ENCODE results near the gene GEMIN8. TPM values are rescaled to one million over a fixed set of nuclear protein-coding genes. Genes with fewer than 3 reads are reported as not detected.

Gene GEMIN8
- total and polyA plus RNA-seq, 2 donors: 15.0 to 15.9 TPM

GRCh38 chrX:14003028-14003427, 26.7 kb downstream of the GEMIN8 start:
- 85% methylated on average over 4 of the region's 4 CpGs for WGBS
- no peaks in the 10 kb centered on the region for H3K36me3 ChIP-seq (ENCODE audit: insufficient read depth)
- no peaks in the 10 kb centered on the region for H3K4me1 ChIP-seq (ENCODE audit: insufficient read depth)
- no peak overlapping the region for H3K4me3 ChIP-seq (ENCODE audit: low read depth, low read length)
- DNase-seq (ENCODE audit: extremely low spot score): no peak
- no peak overlapping the region for H3K27ac ChIP-seq (ENCODE audit: low read depth)

GRCh38 chrX:13996650-13997049, 33.0 kb downstream of the GEMIN8 start:
- no peak overlapping the region for H3K27ac ChIP-seq (ENCODE audit: low read depth)
- no peaks in the 10 kb centered on the region for H3K36me3 ChIP-seq (ENCODE audit: insufficient read depth)
- DNase-seq (ENCODE audit: extremely low spot score): no peak
- 89% methylated on average over 6 of the region's 6 CpGs for whole genome bisulfite sequencing
- no peak overlapping the region for H3K4me3 ChIP-seq (ENCODE audit: low read depth, low read length)
- H3K4me1 ChIP-seq (ENCODE audit: insufficient read depth): no peaks in the 10 kb centered on the region

DNA sequence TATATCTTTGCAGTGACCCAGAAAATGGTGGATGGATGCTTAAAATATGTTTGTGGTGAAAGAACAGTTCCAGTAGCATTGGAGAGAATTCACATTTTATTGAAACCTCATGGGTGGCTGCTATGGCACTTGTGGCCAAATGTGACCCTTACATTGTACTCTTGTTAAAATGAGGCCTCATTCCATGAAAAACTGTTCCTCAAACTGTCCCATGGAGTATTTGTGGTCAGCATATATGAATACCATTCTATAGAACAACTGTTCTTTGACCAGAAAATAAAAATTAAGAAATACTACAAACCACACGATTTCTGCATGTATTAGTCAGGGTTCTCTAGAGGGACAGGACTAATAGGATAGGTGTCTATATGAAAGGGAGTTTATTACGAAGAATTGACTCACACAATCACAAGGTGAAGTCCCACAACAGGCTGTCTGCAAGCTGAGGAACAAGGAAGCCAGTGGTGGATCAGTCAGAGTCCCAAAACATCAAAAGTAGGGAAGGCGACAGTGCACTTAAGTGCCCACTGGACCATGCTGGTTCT, 35.1 kb downstream of the GEMIN8 start:
- DNase-seq (ENCODE audit: extremely low spot score): no peak
- WGBS: 93% methylated on average over 3 of the region's 3 CpGs
- no peak overlapping the region for H3K4me3 ChIP-seq (ENCODE audit: low read depth, low read length)
- H3K4me1 ChIP-seq (ENCODE audit: insufficient read depth): no peaks in the 10 kb centered on the region
- no peaks in the 10 kb centered on the region for H3K36me3 ChIP-seq (ENCODE audit: insufficient read depth)
- H3K27ac ChIP-seq (ENCODE audit: low read depth): no peak overlapping the region

- 78% methylated on average over 7 of the region's 7 CpGs for WGBS
- Histone ChIP-seq H3K4me3 (ENCODE audit: low read depth, low read length) (no peak overlapping the region), H3K36me3 (ENCODE audit: insufficient read depth) (no peaks in the 10 kb centered on the region), H3K27ac (ENCODE audit: low read depth) (no peak overlapping the region), H3K4me1 (ENCODE audit: insufficient read depth) (no peaks in the 10 kb centered on the region)
- no peak for DNase-seq (ENCODE audit: extremely low spot score)
Measured at GRCh38 chrX:13994104-13994503, 35.6 kb downstream of the GEMIN8 start.

GRCh38 chrX:13990126-13990800, 39.4 kb downstream of the GEMIN8 start:
- no peak for DNase-seq (ENCODE audit: extremely low spot score)
- WGBS: 67% methylated on average over 3 of the region's 3 CpGs
- no peaks in the 10 kb centered on the region for H3K4me1 ChIP-seq (ENCODE audit: insufficient read depth)
- H3K4me3 ChIP-seq (ENCODE audit: low read depth, low read length): no peak overlapping the region
- H3K27ac ChIP-seq (ENCODE audit: low read depth): no peak overlapping the region
- H3K36me3 ChIP-seq (ENCODE audit: insufficient read depth): no peaks in the 10 kb centered on the region

DNA sequence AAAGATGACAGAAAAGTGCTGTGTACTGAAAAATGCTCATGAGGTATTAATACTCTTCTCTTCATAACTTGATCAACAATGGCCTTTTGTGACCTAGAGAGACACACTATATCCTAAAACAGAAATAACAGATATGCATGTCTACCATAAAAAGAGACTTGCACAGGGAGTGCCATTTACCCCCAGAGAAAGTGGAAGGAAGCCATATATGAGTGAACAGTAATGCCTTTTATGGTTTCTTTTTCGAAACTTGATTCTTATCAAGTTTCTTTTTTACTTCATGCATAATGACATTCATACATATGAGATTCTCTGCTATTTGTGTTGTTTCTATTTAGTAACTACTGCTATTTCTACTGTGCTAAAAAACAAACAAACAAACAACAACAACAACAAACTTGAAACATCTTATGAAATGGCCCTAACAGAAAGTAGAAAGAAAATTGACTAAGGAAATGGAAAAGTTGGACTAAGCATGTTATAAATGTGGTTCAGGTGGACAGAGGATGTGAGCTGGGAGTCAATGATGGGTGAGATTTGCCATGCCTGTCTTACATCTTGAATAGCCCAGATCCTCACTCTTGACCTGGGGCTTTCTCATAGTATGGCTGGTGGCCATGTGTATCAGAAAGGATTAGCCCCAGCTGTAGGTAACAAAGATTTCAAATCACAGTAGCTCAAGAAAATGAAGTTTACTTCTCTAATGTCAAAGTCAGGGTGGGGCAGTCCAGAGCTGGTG, 43.8 kb downstream of the GEMIN8 start:
- no peak for DNase-seq (ENCODE audit: extremely low spot score)
- WGBS: 88% methylated on average over 1 of the region's 1 CpG

DNA sequence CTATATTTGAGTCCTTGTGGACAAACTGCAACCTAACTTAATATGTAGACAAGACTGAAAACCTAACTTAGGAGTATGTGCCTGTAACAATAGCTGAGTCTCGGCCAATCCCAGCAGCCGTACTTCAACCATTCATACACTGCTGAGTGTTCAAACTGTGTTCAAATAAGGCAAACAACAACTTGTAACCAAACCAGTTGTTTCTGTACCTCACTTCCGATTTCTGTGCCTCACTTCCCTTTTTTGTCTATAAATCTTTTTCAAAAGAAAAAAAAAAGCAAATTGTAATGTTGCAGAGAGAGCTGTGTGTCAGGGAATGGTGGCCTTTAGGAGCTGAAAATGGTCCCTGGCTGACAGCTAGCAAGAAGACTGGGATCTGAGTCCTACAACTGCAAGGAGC, 46.0 kb downstream of the GEMIN8 start:
- H3K27ac ChIP-seq (ENCODE audit: low read depth): no peak overlapping the region
- H3K36me3 ChIP-seq (ENCODE audit: insufficient read depth): no peaks in the 10 kb centered on the region
- no peaks in the 10 kb centered on the region for H3K4me1 ChIP-seq (ENCODE audit: insufficient read depth)
- 73% methylated on average over 3 of the region's 3 CpGs for WGBS
- DNase-seq (ENCODE audit: extremely low spot score): no peak
- no peak overlapping the region for H3K4me3 ChIP-seq (ENCODE audit: low read depth, low read length)

More for the DNA sequence above, 43.8 kb downstream of the GEMIN8 start:
- Histone ChIP-seq H3K36me3 (ENCODE audit: insufficient read depth) (no peaks in the 10 kb centered on the region), H3K4me3 (ENCODE audit: low read depth, low read length) (no peak overlapping the region), H3K4me1 (ENCODE audit: insufficient read depth) (no peaks in the 10 kb centered on the region), H3K27ac (ENCODE audit: low read depth) (no peak overlapping the region)

DNA sequence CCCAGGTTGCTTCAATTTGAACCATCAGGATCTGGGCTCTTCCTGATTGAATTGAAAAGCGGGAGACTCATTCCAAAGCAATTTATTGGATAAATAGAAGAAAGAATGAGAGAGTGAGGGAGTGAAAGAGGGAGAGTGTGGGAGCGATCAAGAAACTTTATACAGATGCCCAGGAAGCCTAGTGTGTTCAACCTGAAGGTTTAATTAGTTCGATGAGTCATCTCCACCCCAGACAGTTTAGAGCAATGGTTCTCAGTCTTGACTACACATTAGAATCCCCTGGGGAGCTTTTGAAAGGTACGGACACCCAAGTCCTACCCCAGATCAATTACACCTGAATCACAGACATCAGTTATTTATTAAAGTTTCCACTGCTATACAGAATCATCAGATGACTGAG, 61.5 kb downstream of the GEMIN8 start:
- no peaks in the 10 kb centered on the region for H3K36me3 ChIP-seq (ENCODE audit: insufficient read depth)
- 98% methylated on average over 4 of the region's 4 CpGs for WGBS
- no peak for DNase-seq (ENCODE audit: extremely low spot score)
- H3K27ac ChIP-seq (ENCODE audit: low read depth): no peak overlapping the region
- no peaks in the 10 kb centered on the region for H3K4me1 ChIP-seq (ENCODE audit: insufficient read depth)
- H3K4me3 ChIP-seq (ENCODE audit: low read depth, low read length): no peak overlapping the region

DNA sequence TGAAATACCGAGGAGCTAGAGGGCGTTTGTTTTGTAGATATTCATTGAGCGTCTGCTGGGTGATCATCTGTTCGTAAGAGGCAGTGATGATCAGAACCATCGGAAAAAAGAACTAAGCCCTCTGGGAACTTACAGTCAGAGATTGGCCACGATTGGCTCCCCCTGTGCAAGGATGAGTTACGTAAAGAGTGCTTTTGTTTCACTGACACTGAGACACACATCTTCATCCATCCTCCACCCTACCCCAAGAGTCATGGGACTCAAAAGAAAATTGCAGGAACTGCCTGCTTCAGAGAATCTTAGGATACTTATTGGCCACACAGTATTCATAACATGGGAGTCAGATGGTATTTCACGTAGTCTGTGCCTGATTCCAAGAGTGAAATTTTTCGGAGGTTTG, 62.1 kb downstream of the GEMIN8 start:
- Histone ChIP-seq H3K4me1 (ENCODE audit: insufficient read depth) (no peaks in the 10 kb centered on the region), H3K4me3 (ENCODE audit: low read depth, low read length) (no peak overlapping the region), H3K27ac (ENCODE audit: low read depth) (no peak overlapping the region), H3K36me3 (ENCODE audit: insufficient read depth) (no peaks in the 10 kb centered on the region)
- DNase-seq (ENCODE audit: extremely low spot score): no peak
- WGBS: 85% methylated on average over 9 of the region's 9 CpGs

- H3K27ac ChIP-seq (ENCODE audit: low read depth): no peak overlapping the region
- no peak for DNase-seq (ENCODE audit: extremely low spot score)
- no peaks in the 10 kb centered on the region for H3K4me1 ChIP-seq (ENCODE audit: insufficient read depth)
- WGBS: 60% methylated on average over 5 of the region's 5 CpGs
- H3K4me3 ChIP-seq (ENCODE audit: low read depth, low read length): no peak overlapping the region
- no peaks in the 10 kb centered on the region for H3K36me3 ChIP-seq (ENCODE audit: insufficient read depth)
Measured at GRCh38 chrX:13966793-13967125, 62.9 kb downstream of the GEMIN8 start.

DNA sequence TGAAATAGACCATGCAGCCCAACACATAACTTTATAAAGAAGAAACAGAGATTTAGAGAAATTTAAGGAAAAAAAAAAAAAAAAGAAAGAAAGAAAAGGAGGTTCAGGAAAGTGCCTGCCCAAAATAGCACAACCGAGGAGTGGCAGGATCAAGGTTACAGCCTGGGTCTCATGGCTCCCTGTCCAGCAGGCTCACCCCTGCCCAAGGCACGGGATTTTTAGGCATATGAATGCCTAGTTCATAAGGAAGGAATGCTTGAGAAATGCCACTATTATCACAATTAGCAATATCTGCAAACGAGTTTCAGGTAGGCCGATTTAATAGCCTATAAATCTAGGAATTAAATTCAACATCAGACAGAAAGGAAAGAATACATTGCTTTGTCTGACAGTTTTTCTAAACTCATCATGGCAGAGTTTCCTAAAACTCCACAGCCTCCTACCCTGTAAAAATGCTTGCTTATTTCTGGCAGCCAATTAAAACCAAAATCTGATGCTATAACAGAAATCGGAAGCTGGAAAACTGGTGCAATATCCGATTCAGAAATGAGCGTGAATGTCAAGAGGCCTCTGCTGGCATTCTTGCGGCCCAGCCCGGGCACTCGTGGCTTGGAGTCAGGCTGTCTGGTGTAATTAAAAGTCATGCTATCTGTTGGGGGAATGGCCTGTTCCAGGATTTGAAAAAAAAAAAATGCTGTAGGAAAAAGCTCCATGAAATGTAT, 63.5 kb downstream of the GEMIN8 start:
- Histone ChIP-seq H3K4me3 (ENCODE audit: low read depth, low read length) (no peak overlapping the region), H3K36me3 (ENCODE audit: insufficient read depth) (no peaks in the 10 kb centered on the region), H3K4me1 (ENCODE audit: insufficient read depth) (no peaks in the 10 kb centered on the region), H3K27ac (ENCODE audit: low read depth) (no peak overlapping the region)
- no peak for DNase-seq (ENCODE audit: extremely low spot score)
- WGBS: 56% methylated on average over 10 of the region's 10 CpGs

- H3K4me3 ChIP-seq (ENCODE audit: low read depth, low read length): no peak overlapping the region
- no peak for DNase-seq (ENCODE audit: extremely low spot score)
- WGBS: 79% methylated on average over 6 of the region's 6 CpGs
- no peak overlapping the region for H3K27ac ChIP-seq (ENCODE audit: low read depth)
- H3K36me3 ChIP-seq (ENCODE audit: insufficient read depth): no peaks in the 10 kb centered on the region
- no peaks in the 10 kb centered on the region for H3K4me1 ChIP-seq (ENCODE audit: insufficient read depth)
Measured at GRCh38 chrX:13965531-13965930, 64.2 kb downstream of the GEMIN8 start.

DNA sequence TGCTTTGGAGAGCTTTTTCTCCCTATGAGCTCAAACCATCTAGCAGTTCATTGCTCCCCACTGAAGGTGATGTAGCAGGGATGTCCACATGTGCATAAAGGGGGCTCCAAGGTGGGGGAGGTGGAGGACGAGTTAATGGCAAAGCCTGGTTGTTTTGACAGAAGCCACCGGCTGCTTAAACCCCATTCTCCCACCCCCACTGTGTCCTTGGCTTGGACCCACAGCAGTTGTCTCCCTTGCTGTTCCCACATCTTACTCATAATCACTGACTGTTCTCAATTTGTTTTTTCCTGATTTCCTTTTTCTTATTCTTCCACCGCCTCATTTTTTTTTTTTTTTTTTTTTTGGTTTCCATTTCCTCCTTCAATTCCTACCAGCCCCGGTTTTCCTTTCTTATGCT, 72.7 kb downstream of the GEMIN8 start:
- Histone ChIP-seq H3K4me1 (ENCODE audit: insufficient read depth) (no peaks in the 10 kb centered on the region), H3K36me3 (ENCODE audit: insufficient read depth) (no peaks in the 10 kb centered on the region), H3K27ac (ENCODE audit: low read depth) (no peak overlapping the region), H3K4me3 (ENCODE audit: low read depth, low read length) (no peak overlapping the region)
- no peak for DNase-seq (ENCODE audit: extremely low spot score)
- 64% methylated on average over 4 of the region's 4 CpGs for WGBS
